Tibial artery (tissue), 4 donors: ENCODE results near the gene B4GALT6.

Experiments used
- DNase-seq, 2 donors: peaks; one replicate each; pipeline ENCODE4 v3.0.0-alpha.2; 2019
- H3K27ac ChIP-seq, 2 donors: fragments of 200-600 bp; sonication (generic) in 1 of 2; 1 replicate in 1 of 2; 2 replicates in 1 of 2; pipeline ENCODE4 v1.5.1; 2018 to 2019; ENCODE audit warnings: mild to moderate bottlenecking in 1 of 2
- H3K27me3 ChIP-seq, 2 donors: fragments of 200-600 bp; sonication (generic) in 1 of 2; one replicate each; pipeline versions ENCODE4 v1.5.1 to v1.6.0; 2016 to 2019
- H3K36me3 ChIP-seq, 3 donors: fragments of 200-600 bp; sonication (generic) in 2 of 3; one replicate each; pipeline ENCODE4 v1.5.1; 2016 to 2019; ENCODE audit warnings: mild to moderate bottlenecking in 2 of 3
- H3K4me1 ChIP-seq, 4 donors: fragments of 200-600 bp; sonication (generic) in 2 of 4; 1 replicate in 3 of 4; 2 replicates in 1 of 4; pipeline ENCODE4 v1.5.1; 2016 to 2019
- H3K4me3 ChIP-seq, 2 donors: fragments of 200-600 bp; sonication (generic) in 1 of 2; 1 replicate in 1 of 2; 2 replicates in 1 of 2; pipeline ENCODE4 v1.5.1; 2018 to 2019; ENCODE audit warnings: mild to moderate bottlenecking in 2 of 2
- H3K9me3 ChIP-seq, 3 donors: fragments of 200-600 bp; sonication (generic) in 1 of 3; one replicate each; pipeline ENCODE4 v1.5.1; 2016 to 2019
- intact Hi-C: fragments of 100-400 bp; cut with DNase I; formaldehyde crosslinking; loops from one replicate; pipeline ENCODE4 v1.15.0; 2023; ENCODE audit warnings: low total_unique reads
- TF ChIP-seq, protein P1 (sequence below), 2 experiments: fragments of 200-600 bp in 1 of 2; fragments of 450-650 bp in 1 of 2; IDR thresholded peaks; one replicate each; pipeline ENCODE4 v1.5.1; 2017 to 2019; ENCODE audit warnings: antibody characterized with exemption in 2 of 2, mild to moderate bottlenecking in 1 of 2, moderate library complexity in 1 of 2

Gene B4GALT6

DNA sequence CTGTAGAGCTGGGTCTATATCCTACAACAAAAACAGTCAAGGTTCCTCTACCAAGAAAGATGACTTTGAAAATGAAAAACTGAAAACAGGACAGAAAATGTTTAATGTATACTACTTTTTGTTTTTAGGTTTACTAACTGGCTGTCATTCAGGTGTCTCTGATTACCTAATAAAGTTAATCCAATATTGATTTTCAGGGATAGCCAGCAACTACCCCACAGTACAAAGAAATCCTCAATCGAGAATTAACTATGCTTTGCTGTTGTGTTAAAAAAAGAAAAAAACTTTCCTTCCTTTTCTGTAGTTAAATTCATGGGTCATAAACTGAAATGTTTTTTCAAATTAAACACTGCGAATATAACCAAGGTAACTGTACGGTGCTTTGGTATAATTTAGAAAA lies 46.9 kb downstream of the B4GALT6 start:
- H3K9me3 ChIP-seq, result no peaks in the 10 kb centered on the region
- H3K36me3 ChIP-seq, result peaks cover 0 to 3% (median 0%) of the 10 kb centered on the region in 3 donors
- no peak for DNase-seq
- no peaks in the 10 kb centered on the region for H3K4me1 ChIP-seq
- H3K4me3 ChIP-seq, result no peak overlapping the region
- no peaks in the 10 kb centered on the region for H3K27me3 ChIP-seq
- intact Hi-C loops, result no loop called here
- no peak overlapping the region for H3K27ac ChIP-seq
- TF ChIP-seq, protein P1, sequence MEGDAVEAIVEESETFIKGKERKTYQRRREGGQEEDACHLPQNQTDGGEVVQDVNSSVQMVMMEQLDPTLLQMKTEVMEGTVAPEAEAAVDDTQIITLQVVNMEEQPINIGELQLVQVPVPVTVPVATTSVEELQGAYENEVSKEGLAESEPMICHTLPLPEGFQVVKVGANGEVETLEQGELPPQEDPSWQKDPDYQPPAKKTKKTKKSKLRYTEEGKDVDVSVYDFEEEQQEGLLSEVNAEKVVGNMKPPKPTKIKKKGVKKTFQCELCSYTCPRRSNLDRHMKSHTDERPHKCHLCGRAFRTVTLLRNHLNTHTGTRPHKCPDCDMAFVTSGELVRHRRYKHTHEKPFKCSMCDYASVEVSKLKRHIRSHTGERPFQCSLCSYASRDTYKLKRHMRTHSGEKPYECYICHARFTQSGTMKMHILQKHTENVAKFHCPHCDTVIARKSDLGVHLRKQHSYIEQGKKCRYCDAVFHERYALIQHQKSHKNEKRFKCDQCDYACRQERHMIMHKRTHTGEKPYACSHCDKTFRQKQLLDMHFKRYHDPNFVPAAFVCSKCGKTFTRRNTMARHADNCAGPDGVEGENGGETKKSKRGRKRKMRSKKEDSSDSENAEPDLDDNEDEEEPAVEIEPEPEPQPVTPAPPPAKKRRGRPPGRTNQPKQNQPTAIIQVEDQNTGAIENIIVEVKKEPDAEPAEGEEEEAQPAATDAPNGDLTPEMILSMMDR (IDR thresholded peaks at IDR 0.05), result no peak

DNA sequence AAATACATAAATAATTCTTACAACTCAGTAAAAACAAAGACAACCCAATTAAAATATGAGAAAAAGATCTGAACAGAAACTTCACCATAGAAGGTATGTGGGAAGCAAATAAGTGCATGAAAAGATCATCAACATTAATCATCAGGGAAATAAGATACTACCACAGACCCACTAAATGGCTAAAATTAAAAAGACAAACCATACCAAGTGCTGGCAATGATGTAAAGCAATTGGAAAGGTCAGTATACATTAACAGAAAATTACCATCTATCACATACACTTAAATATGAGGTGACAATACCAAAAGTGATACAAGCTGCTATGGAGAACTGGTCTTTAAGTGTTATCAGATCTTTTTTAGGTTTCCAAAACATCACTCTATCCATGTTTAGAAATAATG lies 48.0 kb downstream of the B4GALT6 start:
- TF ChIP-seq, protein P1 (IDR thresholded peaks at IDR 0.05), result no peak
- Histone ChIP-seq H3K4me1 (no peaks in the 10 kb centered on the region), H3K27me3 (no peaks in the 10 kb centered on the region), H3K9me3 (no peaks in the 10 kb centered on the region), H3K36me3 (peaks cover 0 to 3% (median 0%) of the 10 kb centered on the region in 3 donors), H3K4me3 (no peak overlapping the region), H3K27ac (no peak overlapping the region)
- DNase-seq, result no peak
- intact Hi-C loops, result no loop called here

DNA sequence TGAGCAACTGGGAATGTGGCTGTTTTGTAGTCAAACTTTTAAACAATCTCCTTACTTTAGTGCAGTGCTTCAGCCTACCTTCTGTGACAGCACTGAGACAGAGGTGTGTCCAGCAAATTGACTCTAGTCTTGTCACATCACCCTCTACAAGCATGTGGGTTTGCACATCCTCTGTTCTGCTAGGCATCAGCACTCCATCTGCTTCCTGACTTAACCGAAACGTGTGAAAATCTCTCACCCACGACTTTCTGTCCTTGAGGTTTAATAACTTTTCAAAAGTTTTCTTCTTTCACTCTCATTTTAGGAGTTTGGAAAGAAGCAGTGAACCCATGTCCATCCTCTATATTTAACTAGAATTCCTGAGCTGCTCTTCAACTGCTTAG lies 50.1 kb downstream of the B4GALT6 start:
- intact Hi-C loops, result no loop called here
- H3K27me3 ChIP-seq, result no peaks in the 10 kb centered on the region
- TF ChIP-seq, protein P1 (IDR thresholded peaks at IDR 0.05), result no peak

DNA sequence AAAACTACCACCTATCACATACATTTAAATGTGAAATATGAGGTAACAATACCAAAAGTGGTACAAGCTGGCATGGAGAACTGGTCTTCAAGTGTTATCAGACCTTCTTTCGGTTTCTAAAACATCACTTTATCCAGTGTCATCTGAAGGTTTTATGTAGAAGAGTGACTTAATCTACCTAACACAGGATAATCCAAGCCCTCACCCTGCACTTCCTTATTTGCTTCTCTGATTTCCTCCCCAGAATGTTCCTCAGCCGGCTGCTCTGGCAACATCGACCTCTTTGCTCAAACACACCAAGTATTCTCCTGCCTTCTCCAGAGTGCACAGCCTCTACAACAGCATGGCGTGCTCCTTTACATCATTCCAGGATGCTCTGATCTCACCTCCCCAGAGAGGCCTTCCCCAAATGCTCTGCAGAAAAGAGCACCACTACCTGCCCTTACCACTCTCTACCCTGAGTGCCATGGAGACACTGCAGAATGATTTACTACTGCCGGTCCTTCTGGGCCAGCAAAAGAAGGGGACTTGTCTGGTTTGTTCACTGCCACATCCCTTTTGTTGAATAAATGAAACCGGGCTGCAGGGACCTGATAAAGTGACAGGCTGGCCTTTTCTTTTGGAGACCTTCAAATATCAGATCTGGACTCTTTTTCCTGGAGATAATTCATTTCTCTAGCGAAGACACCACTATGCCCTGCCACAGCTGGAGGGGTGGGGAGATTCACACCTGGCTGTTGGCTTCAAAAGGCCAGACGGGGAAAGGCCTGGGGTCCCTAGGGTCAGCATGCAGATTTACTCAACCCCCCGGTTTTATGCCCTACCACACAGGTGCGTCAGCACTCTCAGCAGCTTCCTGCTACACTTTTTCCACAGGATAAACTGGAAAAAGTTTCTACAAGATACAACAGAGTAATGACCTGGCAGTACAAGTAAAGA lies 50.7 kb downstream of the B4GALT6 start:
- Histone ChIP-seq H3K27me3 (no peaks in the 10 kb centered on the region), H3K9me3 (no peaks in the 10 kb centered on the region), H3K27ac (no peak overlapping the region), H3K4me1 (no peaks in the 10 kb centered on the region), H3K4me3 (no peak overlapping the region), H3K36me3 (peaks cover 0 to 2% (median 0%) of the 10 kb centered on the region in 3 donors)
- no peak for DNase-seq
- TF ChIP-seq, protein P1 (IDR thresholded peaks at IDR 0.05), result no peak
- intact Hi-C loops, result no loop called here

More for the DNA sequence above, 50.1 kb downstream of the B4GALT6 start:
- DNase-seq, result no peak
- peaks cover 0 to 3% (median 0%) of the 10 kb centered on the region in 3 donors for H3K36me3 ChIP-seq
- H3K9me3 ChIP-seq, result no peaks in the 10 kb centered on the region
- no peak overlapping the region for H3K27ac ChIP-seq
- no peaks in the 10 kb centered on the region for H3K4me1 ChIP-seq
- H3K4me3 ChIP-seq, result no peak overlapping the region

DNA sequence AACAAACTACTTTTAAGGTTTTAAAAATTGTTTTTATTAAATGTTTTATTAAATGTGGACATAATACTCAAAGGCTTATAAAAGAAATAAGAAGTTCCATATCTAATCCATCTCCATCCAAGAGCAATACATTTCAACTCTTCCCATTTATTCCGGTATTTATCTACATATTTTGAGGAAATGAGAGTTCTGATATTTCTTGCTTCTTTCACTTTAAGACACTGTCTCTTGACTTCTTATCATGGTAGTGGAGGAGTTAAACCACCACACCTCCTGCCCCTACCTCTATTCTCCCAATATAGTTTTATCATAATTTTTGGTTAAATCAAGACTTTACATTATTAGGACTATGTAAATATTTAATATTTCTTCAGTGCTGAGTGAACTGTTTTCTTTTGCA lies 52.0 kb downstream of the B4GALT6 start:
- Histone ChIP-seq H3K9me3 (no peaks in the 10 kb centered on the region), H3K27ac (no peak overlapping the region), H3K27me3 (no peaks in the 10 kb centered on the region), H3K36me3 (no peaks in the 10 kb centered on the region), H3K4me3 (no peak overlapping the region), H3K4me1 (no peaks in the 10 kb centered on the region)
- intact Hi-C loops, result no loop called here
- no peak for DNase-seq
- TF ChIP-seq, protein P1 (IDR thresholded peaks at IDR 0.05), result no peak
